ENCODE measurements around the gene CBFA2T3.

CBFA2T3 gene

DNA sequence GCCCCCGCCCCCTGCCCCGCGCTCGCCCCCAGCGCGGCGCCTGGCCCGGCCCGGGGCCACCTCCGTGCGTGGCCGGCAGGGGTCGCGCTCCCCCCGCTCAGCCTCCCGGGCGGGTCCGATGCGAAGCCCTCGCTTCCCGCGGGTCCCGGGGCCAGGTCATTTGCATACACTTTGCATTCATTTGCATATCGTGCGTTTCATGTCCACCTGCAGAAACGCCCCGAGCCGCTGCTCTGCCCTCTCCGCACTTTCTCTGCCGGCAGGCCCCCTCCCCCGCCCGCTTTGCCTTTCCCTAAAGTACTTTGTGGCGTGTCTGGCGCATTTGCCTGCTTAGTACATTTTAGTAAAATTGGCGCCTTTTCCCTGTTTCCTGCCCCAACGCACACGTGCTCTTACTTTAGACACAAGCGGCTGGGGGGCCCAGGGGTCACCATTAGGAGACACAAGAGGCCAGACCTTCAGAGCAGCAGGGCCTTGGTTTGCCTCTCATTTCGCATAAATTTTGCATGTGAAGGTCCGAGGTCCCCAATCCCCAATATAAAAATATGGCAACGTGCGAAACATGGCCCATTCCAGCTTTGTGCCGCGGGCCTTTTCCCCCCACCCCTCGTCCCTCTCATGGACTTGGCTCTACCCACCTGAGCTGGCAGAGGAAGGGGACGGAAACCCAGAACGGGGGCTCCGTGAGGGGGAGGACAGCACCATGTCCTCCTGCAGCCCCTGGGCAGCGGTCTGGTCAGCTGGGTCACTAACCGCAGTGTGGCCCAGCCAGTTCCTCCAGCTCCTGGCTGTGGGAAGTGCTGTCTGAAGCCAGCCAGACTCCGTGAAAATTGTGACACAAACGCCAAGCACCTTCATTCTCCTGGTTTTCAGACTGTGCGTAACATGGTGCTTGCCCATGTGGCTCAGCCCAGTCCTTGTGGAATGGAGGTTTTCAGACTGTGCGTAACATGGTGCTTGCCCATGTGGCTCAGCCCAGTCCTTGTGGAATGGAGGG lies 34.8 kb downstream of the CBFA2T3 start:
- TF ChIP-seq, protein P1, sequence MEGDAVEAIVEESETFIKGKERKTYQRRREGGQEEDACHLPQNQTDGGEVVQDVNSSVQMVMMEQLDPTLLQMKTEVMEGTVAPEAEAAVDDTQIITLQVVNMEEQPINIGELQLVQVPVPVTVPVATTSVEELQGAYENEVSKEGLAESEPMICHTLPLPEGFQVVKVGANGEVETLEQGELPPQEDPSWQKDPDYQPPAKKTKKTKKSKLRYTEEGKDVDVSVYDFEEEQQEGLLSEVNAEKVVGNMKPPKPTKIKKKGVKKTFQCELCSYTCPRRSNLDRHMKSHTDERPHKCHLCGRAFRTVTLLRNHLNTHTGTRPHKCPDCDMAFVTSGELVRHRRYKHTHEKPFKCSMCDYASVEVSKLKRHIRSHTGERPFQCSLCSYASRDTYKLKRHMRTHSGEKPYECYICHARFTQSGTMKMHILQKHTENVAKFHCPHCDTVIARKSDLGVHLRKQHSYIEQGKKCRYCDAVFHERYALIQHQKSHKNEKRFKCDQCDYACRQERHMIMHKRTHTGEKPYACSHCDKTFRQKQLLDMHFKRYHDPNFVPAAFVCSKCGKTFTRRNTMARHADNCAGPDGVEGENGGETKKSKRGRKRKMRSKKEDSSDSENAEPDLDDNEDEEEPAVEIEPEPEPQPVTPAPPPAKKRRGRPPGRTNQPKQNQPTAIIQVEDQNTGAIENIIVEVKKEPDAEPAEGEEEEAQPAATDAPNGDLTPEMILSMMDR (IDR thresholded peaks at IDR 0.05; ENCODE audit: low read depth, low read length), result peak; percentile 34
- no peak for DNase-seq (ENCODE audit: extremely low read depth, low read depth)

DNA sequence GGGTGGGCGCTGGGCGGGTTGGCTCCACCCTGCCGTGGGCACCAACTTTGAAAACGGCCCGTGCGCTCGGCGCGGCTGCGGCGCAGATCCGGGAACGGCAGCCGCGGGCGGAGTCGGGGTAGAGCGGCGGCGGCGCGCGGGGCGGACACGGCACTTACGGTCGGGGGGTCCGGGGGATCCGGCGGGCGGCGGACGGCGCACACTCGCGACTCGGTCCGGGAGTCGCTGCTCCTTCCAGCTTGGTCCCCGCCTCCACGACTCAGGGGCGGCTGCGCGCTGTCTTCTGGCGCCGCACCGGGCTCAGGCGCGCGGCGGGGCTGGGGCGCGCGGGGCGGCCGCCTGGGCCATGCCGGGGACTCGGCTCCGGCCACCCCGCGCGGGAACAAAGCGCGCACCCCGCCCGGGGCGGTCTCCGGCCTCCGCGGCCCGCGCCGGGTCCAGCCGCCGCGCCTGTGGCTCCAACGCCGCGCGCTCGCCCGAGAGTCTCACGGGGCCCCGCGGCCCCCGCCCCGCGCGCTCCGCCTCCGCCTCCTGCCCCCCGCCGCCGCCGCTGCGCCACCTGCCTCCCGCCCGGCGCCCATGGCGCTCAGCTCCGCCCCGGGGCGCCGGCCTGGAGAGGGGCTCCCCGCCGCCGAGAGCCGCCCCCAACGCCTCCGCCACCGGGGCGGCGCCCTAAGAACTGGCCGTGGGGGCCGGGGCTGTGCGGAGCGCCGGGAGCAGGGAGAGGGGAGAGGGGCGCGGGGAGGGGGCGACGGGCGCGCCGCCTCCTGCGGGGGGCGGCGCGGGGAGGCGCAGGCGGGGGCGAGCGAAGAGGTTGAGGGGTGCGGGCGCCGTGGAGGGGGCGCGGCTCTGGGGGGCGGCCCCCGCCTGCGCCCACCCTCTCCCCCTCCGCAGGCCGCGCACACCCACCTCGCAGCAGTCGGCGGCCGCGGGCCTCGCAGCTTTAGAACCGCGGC lies 35.9 kb downstream of the CBFA2T3 start:
- DNase-seq (ENCODE audit: extremely low read depth, low read depth), result no peak
- TF ChIP-seq, protein P1 (IDR thresholded peaks at IDR 0.05; ENCODE audit: low read depth, low read length), result no peak

DNA sequence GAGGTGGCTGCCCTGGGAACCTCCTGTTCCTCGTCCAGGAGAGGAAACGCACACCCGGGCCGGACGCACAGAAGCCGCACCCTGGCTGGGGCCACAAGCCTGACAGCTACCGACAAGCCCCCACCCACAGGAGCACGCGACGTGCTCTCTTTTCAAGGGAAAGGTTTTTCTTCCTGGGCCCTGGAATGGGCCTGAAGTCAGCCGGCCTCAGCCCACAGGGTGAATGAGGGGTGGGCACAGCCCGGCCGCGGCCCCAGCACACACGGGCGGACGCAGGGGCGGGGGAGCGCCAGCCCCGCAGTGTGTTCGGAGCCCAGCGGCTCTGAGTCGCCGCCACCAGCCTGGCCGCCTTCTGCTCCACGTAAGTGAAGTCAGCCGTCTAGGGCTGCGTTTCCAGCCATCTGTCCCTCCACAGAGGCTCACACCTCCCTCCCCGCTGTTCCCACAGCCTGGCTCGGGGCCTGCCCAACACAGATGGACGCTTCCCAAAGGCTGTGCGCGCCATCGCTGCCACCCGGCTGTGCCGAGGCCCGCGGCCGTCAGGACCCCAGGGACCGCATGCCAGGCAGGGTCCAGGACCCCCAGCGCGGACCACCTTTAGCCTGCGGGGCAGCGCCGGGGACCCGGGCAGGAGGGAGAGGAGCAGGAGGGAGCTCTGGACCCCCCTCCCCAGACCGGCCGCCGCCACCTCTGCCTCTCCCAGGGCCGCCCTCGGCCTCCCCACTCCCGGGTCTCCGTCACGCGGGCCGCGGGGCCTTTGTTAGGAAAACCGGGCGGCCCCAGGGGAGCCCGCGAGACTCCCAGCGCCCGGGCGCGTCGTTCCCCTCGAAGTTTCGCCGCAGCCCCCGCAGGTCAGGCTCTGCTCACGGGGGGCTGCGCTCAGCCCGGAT lies 36.8 kb downstream of the CBFA2T3 start:
- TF ChIP-seq, protein P1 (IDR thresholded peaks at IDR 0.05; ENCODE audit: low read depth, low read length), result no peak
- no peak for DNase-seq (ENCODE audit: extremely low read depth, low read depth)

DNA sequence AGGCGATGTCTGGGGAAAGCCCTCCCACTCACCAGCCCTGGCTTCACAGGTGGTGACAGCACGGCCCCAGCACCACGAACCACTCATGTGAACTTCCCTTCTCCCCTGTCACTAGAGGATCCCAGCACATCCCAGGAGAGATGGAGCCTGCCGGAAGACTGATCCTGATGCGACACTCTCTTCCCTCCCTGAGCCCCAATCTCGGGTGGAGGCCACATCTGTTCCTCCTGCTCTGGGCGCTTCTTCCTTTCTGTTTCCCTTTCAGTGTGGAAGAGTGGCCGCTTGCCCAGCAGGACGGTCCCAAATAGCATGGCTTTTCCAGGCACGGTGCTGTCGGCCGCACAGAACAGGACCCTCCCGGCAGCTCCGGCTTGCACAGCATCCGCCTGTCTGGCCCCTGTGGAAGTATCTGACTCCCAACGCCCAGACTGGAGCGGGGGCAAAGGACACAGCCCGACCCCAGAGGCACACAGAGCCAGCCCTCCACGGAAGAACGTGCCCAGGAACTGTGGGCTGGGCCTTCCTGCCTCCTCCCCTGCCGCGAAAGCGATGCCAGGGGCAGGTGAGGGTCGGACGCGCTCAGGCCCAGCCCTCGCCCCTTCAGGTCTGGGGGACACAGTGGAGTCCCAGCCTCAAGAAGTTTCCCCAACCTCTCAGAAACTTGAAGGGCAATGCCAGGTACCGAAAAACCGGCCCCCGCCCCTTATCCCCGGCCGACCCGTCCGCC lies 37.6 kb downstream of the CBFA2T3 start:
- DNase-seq (ENCODE audit: extremely low read depth, low read depth), result no peak
- TF ChIP-seq, protein P1 (IDR thresholded peaks at IDR 0.05; ENCODE audit: low read depth, low read length), result no peak

DNA sequence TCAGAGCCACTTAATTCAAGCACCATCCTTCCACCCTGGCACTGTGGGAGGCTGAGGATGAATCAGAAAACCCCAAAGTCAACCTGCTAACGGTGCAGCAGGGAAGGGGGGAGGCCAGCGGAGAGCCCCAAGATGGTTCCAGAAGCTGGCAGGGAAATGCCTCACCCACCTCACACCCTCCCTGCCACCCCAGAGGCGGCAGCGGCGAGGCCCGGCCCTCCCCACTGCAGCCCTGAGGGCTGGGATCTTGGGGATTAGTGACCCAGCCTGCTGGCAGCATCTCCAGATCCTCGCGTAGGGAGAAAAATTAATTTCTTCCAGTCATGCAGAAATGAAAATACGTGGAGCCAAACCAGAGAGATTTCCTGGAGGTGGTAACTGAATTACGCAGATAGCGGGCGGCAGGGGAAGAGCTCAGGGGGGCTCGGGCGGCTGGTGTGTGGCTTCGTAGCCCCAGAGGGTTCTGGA lies 38.2 kb downstream of the CBFA2T3 start:
- DNase-seq (ENCODE audit: extremely low read depth, low read depth), result no peak
- TF ChIP-seq, protein P1 (IDR thresholded peaks at IDR 0.05; ENCODE audit: low read depth, low read length), result no peak

Data from AG09319 (cell line).